Measurements from ENCODE around the gene CCIN. TPM values are rescaled to one million over a fixed set of nuclear protein-coding genes. Genes with fewer than 3 reads are reported as not detected.
A peak's percentile ranks its signal among the peaks of the same experiment; 100 is the strongest.

The CCIN gene
- total RNA-seq (2021; ENCODE audit: unreplicated experiment) = 0.13 TPM
- not detected for polyA plus RNA-seq (2012; ENCODE audit: insufficient read length)
- Bru-seq, nascent RNA = percentile 18 among the genes with signal in this experiment
- not detected for BruChase-seq, experiment 1, labeled RNA remaining after a 2-hour chase
- BruChase-seq, experiment 2, labeled RNA remaining after a 6-hour chase = percentile 15 among the genes with signal in this experiment
- long read RNA-seq = 0 reads

DNA sequence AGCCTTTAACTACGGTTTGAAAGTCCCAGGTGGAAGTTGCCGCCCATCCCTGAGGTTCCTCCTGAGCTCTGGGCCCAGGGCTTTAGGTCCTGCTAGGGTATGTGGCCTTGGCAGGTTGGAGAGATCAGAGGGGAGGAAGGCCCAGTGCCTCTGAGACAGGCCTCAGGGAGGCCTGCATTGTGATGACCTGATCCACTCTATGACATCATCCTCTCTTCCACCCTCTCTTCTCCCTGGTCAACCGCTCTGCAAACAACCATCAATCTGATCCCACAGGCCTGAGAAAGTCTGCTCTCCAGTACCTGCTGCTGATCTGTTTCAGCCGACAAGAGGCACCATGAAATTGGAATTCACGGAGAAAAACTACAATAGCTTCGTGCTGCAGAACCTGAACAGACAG lies at the start of gene CCIN:
Gene CCIN (plus strand): TSS at position 223 of the 400 bp plus-strand sequence. CDS start 115 bp downstream, at position 338.
- TF ChIP-seq SIN3A (IDR thresholded peaks at IDR 0.05; ENCODE audit: borderline replicate concordance, insufficient read depth, low read depth, low read length) (no peak), POLR2AphosphoS5 (IDR thresholded peaks at IDR 0.05; ENCODE audit: low read depth, low read length) (no peak), TCF7L2 (IDR thresholded peaks at IDR 0.05; ENCODE audit: low read depth, low read length) (no peak), CTCF (IDR thresholded peaks at IDR 0.05) (no peak), REST (IDR thresholded peaks at IDR 0.05; ENCODE audit: insufficient read depth in 1 of 2, low read depth in 2 of 2, low read length in 1 of 2) (no peak)
- H3K27ac ChIP-seq (ENCODE audit: low read length) = no peak within 1 kb of the TSS
- DNase-seq (ENCODE audit: low read depth, low spot score) = no peak
- H3K9me3 ChIP-seq (ENCODE audit: control insufficient read depth, insufficient read depth, low read depth, low read length) = no peaks in the 10 kb centered on the region
- intact Hi-C loops (cut with micrococcal nuclease; ENCODE audit: unreplicated experiment) (no loop called here), in situ Hi-C loops (cut with HindIII; ENCODE audit: low pct_unique_long_range_greater_than_20kb, low sequenced_read_pairs) (no loop called here)
- CTCF ChIA-PET = interaction anchor here (0.8 kb wide), 1 partner anchor 66 kb away, joined by 3 read pairs; no protein-coding TSS in a partner anchor
- no peaks in the 10 kb centered on the region for H3K36me3 ChIP-seq (ENCODE audit: control insufficient read depth, insufficient read depth, low read length)
- BruUV-seq (replicated peaks) = no TSS peak
- peaks cover 3% of the 10 kb centered on the region; the same call in 1 of the 2 replicates for H3K4me1 ChIP-seq (ENCODE audit: control insufficient read depth, insufficient read depth, low read length)
- no peak within 1 kb of the TSS for H3K4me3 ChIP-seq (ENCODE audit: low read depth in 2 of 2, low read length in 2 of 2)
- ATAC-seq = no peak
- POLR2A ChIA-PET = interaction anchor here (0.5 kb wide), 1 partner anchor 480 kb away, joined by 7 read pairs; no protein-coding TSS in a partner anchor
- H3K27me3 ChIP-seq (ENCODE audit: control insufficient read depth, insufficient read depth, low read length) = no peaks in the 10 kb centered on the region

DNA sequence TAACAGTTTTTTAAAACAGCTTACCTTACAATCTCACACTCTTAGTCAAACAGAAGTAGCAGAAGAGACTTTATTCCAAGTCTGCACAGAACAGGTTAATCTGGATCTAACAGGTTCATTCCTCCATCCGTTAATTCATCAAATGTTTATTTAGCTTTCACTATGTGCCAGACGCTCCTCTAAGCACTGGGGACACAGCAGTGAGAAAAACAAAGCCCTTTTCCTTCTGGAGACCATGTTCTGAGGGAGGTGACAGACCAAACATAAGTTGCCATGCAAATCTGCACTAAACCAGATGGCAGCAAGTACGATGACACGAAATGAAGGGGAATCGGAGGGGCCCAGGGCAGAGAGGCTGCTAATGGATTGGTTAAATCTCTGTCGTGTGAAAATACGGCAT lies 49.7 kb upstream of the CCIN start:
- no peak overlapping the region for H3K4me3 ChIP-seq (ENCODE audit: low read depth in 2 of 2, low read length in 2 of 2)
- no peak overlapping the region for H3K27ac ChIP-seq (ENCODE audit: low read length)
- no peak for TF ChIP-seq REST (IDR thresholded peaks at IDR 0.05; ENCODE audit: insufficient read depth in 1 of 2, low read depth in 2 of 2, low read length in 1 of 2)
- CTCF ChIA-PET = interaction anchor here (0.5 to 1.1 kb wide), 3 partner anchors 17 to 478 kb away, joined by 4 to 8 read pairs (median 4); no protein-coding TSS in a partner anchor
- no peaks in the 10 kb centered on the region for H3K27me3 ChIP-seq (ENCODE audit: control insufficient read depth, insufficient read depth, low read length)
- BruUV-seq (replicated peaks) = no TSS peak
- in situ Hi-C loops (cut with HindIII; ENCODE audit: low pct_unique_long_range_greater_than_20kb, low sequenced_read_pairs) (no loop called here), intact Hi-C loops (cut with micrococcal nuclease; ENCODE audit: unreplicated experiment) (no loop called here)
- ATAC-seq = no peak
- no peak for DNase-seq (ENCODE audit: low read depth, low spot score)
- H3K4me1 ChIP-seq (ENCODE audit: control insufficient read depth, insufficient read depth, low read length) = no peaks in the 10 kb centered on the region
- H3K9me3 ChIP-seq (ENCODE audit: control insufficient read depth, insufficient read depth, low read depth, low read length) = no peaks in the 10 kb centered on the region
- H3K36me3 ChIP-seq (ENCODE audit: control insufficient read depth, insufficient read depth, low read length) = no peaks in the 10 kb centered on the region
- POLR2A ChIA-PET = interaction anchor here (0.6 kb wide), 1 partner anchor 47 kb away, joined by 6 read pairs; no protein-coding TSS in a partner anchor

Data from Panc1 (cell line).